GM03348 (cell line): Measurements from ENCODE around the gene MANF.

Experiments used
- DNase-seq: peaks from one replicate; pipeline ENCODE4 v3.0.0; 2012; ENCODE audit warnings: low spot score

MANF gene

GRCh38 chr3:51390246-51391074 lies 5.4 kb downstream of the MANF start:
- no peak for DNase-seq

- peak; percentile 99 for DNase-seq
Observed at GRCh38 chr3:51391075-51391565, 6.0 kb downstream of the MANF start, which contains the start of gene RBM15B. TSS of gene RBM15B (plus strand) at chr3:51391285. CDS start at chr3:51391400, 115 bp downstream.

GRCh38 chr3:51391566-51392354 lies 6.7 kb downstream of the MANF start:
- peak; percentile 53 for DNase-seq

- DNase-seq: no peak
Observed at GRCh38 chr3:51392355-51393133, 7.5 kb downstream of the MANF start.

- no peak for DNase-seq
Observed at GRCh38 chr3:51393134-51393495, 8.0 kb downstream of the MANF start.

- no peak for DNase-seq
Observed at GRCh38 chr3:51393564-51393963, 8.5 kb downstream of the MANF start.

GRCh38 chr3:51394541-51394940 lies 9.4 kb downstream of the MANF start:
- no peak for DNase-seq

- DNase-seq: no peak
Observed at GRCh38 chr3:51395493-51396213, 10.6 kb downstream of the MANF start.

GRCh38 chr3:51396401-51396800 lies 11.3 kb downstream of the MANF start:
- DNase-seq: no peak

- DNase-seq: no peak
Observed at GRCh38 chr3:51397392-51397791, 12.3 kb downstream of the MANF start.

- DNase-seq: no peak
Observed at GRCh38 chr3:51398595-51399310, 13.7 kb downstream of the MANF start.

- no peak for DNase-seq
Observed at GRCh38 chr3:51400166-51400565, 15.1 kb downstream of the MANF start.

- no peak for DNase-seq
Observed at GRCh38 chr3:51401735-51402134, 16.6 kb downstream of the MANF start.

- no peak for DNase-seq
Observed at GRCh38 chr3:51403675-51404074, 18.6 kb downstream of the MANF start.

- DNase-seq: no peak
Observed at GRCh38 chr3:51408021-51408420, 22.9 kb downstream of the MANF start.

- no peak for DNase-seq
Observed at GRCh38 chr3:51408813-51409212, 23.7 kb downstream of the MANF start.

GRCh38 chr3:51422211-51422610 lies 37.1 kb downstream of the MANF start:
- no peak for DNase-seq

- DNase-seq: no peak
Observed at GRCh38 chr3:51426921-51427320, 41.8 kb downstream of the MANF start.

GRCh38 chr3:51429138-51429537 lies 44.0 kb downstream of the MANF start:
- no peak for DNase-seq

GRCh38 chr3:51434110-51434509 lies 49.0 kb downstream of the MANF start:
- DNase-seq: no peak

GRCh38 chr3:51434746-51435327 lies 49.7 kb downstream of the MANF start:
- peak; percentile 60 for DNase-seq
